HG02885 (cell line): ENCODE results near the gene UTRN.
A peak's percentile ranks its signal among the peaks of the same experiment; 100 is the strongest.

Experiments
- ATAC-seq: cut with Tn5 transposase; IDR thresholded peaks from one replicate; pipeline ENCODE4 v1.9.1; 2021; ENCODE audit warnings: mild to moderate bottlenecking; ENCODE audit not compliant: unreplicated experiment, poor library complexity

UTRN gene

GRCh38 chr6:144279484-144280150 is 5.5 kb upstream of the UTRN start:
- ATAC-seq: no peak

GRCh38 chr6:144283646-144284477 is 1.3 kb upstream of the UTRN start:
- ATAC-seq: no peak

GRCh38 chr6:144284478-144284782 is 705 bp upstream of the UTRN start:
- no peak for ATAC-seq

- peak; percentile 29 for ATAC-seq
Observed at GRCh38 chr6:144285548-144285797, 338 bp downstream of the UTRN start.

GRCh38 chr6:144285798-144286502 is 815 bp downstream of the UTRN start:
- peak; percentile 46 for ATAC-seq

GRCh38 chr6:144286503-144287393 is 1.6 kb downstream of the UTRN start:
- no peak for ATAC-seq

- ATAC-seq: no peak
Observed at GRCh38 chr6:144289006-144289405, 3.9 kb downstream of the UTRN start.

DNA sequence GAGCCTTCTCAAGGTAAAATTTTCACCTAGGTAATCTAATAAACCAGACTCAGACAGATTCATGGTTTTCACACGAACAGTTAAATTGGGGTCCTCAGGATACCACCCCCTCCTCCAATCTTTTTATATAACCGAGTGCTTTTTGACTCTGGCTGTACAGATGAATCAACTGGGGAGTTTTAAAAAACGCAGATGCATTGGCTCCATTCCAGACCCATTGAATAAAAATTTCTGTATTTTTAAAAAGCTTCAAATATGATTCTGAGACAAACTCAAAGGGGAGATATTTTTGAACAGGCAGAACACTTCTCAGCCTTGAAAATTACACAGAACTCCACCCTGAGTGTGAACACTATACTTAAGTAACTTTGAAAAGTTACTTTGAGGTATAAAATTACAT is 7.2 kb downstream of the UTRN start:
- ATAC-seq: no peak

DNA sequence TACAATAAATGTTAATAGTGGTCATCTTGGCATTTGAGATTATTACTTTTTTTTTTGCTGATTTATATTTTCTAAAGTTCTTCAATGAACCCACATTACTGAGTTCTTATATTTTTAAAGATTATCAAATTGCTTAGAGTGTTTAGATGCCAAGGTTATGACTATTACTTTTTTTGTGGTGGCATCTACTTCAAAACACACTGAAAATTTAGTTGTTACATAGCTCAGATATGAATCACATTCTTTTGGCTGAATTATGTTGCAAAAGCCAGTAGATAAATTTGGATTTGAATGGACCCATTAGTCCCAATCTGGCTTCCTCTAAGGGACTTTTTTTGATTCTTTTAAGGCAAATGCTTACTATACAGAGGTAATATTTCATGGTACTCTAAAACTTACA is 8.9 kb downstream of the UTRN start:
- ATAC-seq: no peak

DNA sequence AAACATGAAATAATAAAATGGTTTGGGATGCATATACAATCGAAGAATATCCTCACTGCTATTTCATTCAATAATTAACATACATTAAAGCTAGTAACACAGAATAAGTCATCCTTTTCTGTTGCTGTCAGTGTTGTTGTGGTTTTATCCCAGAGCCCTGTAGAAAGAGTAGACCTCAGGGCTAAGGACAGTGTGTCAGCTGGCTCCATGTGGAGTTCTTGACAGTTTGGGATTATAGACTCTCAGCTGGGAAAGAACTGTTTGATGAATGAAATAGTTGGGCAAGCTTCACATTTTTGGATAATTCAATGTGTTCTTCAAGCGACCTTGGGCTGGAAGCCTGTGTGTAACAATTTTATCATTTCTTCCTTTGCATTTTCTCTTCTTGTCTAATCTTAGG is 10.1 kb downstream of the UTRN start:
- no peak for ATAC-seq

GRCh38 chr6:144295981-144296767 is 11.0 kb downstream of the UTRN start:
- no peak for ATAC-seq

DNA sequence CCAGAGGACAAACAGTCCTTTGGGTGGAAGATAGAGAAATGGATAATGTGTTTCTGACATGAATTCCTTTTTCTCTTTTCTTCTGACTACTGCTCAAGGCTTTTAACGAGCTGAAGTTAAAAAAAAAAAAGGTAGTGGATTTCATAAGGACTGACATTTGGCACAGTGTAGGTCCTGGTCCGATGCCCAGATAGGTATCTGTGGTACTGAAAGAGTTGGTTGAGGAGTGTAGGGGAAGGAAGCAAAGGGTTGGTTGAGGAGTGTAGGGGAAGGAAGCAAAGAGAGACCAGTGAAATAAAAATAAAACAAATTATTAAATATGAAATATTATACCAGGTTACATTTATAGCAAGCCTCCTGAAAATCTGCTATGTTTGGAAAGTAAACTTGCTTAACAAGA is 11.8 kb downstream of the UTRN start:
- ATAC-seq: no peak

DNA sequence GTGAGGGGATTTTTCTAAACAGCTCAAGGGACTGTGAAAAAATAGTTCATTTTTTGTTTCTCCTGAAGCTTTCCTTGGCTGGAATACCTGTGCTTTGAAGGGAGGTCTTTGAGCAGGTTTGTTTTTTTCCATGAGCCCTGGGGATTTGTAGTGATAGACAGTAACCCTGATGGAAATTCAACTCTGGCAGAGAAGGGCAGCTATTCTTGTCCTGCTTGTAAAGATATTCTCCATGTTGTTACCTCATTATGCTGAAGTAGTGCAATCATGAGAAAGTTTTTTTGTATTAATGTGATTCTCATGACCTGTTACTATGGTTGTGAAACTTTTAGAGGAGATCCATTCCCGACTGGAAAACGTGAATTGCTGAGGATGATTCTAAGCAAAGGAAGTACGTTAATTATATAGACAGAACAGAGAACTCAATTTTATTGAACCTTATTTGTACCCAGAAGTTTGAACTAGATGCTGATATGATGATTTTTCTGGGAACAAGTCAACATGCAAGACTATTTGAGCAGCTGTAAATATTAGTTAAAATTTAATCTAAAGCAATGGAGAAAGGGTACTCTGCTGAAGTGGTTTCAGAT is 12.5 kb downstream of the UTRN start:
- ATAC-seq: no peak

DNA sequence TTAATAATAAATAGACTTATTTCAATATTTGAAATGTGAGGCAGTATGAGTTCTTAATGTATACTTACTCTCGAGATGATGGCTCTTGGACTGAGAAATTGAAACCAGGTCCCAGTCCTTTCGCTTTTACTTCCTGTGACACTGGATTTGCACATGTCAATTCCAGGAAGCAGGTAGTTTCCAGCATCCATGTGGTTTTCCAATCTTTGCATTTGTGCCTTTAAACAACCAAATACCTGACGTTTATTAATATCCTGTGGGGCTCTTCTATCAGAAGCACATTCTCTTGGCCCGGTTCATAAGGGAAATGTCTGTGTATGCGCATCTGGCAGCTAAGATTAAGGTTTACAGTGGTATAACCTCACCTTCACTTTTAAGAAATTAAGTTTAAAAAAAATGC is 13.1 kb downstream of the UTRN start:
- no peak for ATAC-seq

- ATAC-seq: no peak
Observed at GRCh38 chr6:144298916-144299315, 13.8 kb downstream of the UTRN start.

- no peak for ATAC-seq
Observed at GRCh38 chr6:144302701-144303372, 17.7 kb downstream of the UTRN start.

- no peak for ATAC-seq
Observed at GRCh38 chr6:144304223-144304848, 19.2 kb downstream of the UTRN start.

DNA sequence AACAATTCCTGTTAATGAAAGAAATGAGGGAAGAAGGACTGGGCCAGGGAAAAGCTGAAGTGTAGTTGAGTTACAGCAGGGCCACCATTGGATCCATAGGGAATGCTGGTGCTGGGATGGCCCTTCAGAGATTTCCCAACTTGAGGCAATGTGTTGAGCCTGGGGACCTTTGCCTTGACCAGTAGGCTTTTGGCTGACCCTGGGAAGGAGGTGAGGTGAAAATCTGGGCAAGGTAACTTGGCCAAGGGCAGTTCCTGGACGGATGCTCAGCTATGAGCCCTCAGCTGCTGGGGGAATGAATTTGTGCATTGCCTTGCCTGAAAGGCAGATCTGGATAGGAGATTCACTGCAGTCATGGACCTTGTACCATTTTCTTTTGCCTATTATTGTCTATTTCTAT is 20.4 kb downstream of the UTRN start:
- ATAC-seq: peak; percentile 35

DNA sequence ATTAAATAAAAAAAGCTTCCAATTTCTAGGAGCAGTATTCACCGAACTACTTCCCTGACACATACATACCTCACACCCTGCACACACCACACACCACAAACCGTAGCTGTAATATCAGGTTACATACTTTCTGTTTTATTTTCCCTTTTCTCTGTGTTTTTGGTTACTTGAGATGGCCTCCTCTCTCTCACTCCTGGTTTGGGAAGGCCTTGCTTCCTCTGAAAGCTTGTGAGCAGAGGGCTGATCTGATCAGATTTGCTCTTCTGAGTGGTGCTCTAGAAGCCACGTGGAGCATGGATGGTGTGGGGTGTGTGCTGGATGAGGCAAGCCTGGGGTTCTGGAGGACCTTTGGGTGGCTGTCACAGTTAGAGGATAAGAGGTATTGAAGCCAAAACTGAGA is 20.9 kb downstream of the UTRN start:
- ATAC-seq: peak; percentile 85
